Suprapubic skin (tissue), 4 donors: Measurements from ENCODE around the gene UBE4B.

Source experiments
- POLR2A ChIP-seq, 2 donors: fragments of 450-650 bp; IDR thresholded peaks; one replicate each; pipeline ENCODE4 v1.6.1; 2017; ENCODE audit warnings: antibody characterized with exemption in 2 of 2, mild to moderate bottlenecking in 2 of 2, moderate library complexity in 2 of 2
- POLR2AphosphoS5 ChIP-seq, 3 donors: sonication (generic); formaldehyde crosslinking; IDR thresholded peaks; one replicate each; pipeline ENCODE4 v1.6.1; 2017; ENCODE audit warnings: antibody characterized with exemption in 3 of 3
- TF ChIP-seq, protein P1 (sequence below), 2 donors: fragments of 200-600 bp in 1 of 2; fragments of 450-650 bp in 1 of 2; sonication (generic) in 1 of 2; IDR thresholded peaks; one replicate each; pipeline ENCODE4 v1.5.1; 2016 to 2019; ENCODE audit warnings: antibody characterized with exemption in 2 of 2, mild to moderate bottlenecking in 1 of 2, moderate library complexity in 1 of 2

GRCh38 chr1:10085076-10085475 is 52.3 kb downstream of the UBE4B start:
- TF ChIP-seq, protein P1, sequence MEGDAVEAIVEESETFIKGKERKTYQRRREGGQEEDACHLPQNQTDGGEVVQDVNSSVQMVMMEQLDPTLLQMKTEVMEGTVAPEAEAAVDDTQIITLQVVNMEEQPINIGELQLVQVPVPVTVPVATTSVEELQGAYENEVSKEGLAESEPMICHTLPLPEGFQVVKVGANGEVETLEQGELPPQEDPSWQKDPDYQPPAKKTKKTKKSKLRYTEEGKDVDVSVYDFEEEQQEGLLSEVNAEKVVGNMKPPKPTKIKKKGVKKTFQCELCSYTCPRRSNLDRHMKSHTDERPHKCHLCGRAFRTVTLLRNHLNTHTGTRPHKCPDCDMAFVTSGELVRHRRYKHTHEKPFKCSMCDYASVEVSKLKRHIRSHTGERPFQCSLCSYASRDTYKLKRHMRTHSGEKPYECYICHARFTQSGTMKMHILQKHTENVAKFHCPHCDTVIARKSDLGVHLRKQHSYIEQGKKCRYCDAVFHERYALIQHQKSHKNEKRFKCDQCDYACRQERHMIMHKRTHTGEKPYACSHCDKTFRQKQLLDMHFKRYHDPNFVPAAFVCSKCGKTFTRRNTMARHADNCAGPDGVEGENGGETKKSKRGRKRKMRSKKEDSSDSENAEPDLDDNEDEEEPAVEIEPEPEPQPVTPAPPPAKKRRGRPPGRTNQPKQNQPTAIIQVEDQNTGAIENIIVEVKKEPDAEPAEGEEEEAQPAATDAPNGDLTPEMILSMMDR (IDR thresholded peaks at IDR 0.05): no peak
- TF ChIP-seq POLR2A (IDR thresholded peaks at IDR 0.05) (no peak), POLR2AphosphoS5 (IDR thresholded peaks at IDR 0.05) (no peak)
